Measurements from ENCODE around the gene LRRC4. TPM values are rescaled to one million over a fixed set of nuclear protein-coding genes. Genes with fewer than 3 reads are reported as not detected.

LRRC4 gene
- total RNA-seq, 1 experiment from 2014 or later = 0.26 TPM

DNA sequence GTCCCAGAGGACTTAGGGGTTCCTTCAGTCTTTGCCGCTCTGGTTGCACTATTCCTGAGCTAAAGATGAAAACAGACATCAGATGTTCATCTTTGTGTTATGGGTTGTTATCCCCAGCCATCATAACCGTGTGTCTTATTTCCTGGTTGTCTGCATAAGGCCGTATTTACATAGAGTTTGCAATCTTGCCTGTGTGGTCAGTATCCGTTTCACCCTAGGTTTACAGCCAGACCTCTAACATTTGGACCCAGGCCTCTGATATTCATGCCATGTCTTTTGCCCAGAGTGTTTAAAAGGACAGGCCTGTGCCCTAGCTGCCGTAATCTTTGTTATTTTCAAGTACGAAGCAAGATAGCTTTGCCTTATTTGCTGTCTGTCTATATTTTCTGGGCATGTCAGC is 26.6 kb downstream of the LRRC4 start:
- Histone ChIP-seq H3K4me1 (ENCODE audit: insufficient read depth, low read length) (no peaks in the 10 kb centered on the region), H3K9me3 (ENCODE audit: low read length) (no peaks in the 10 kb centered on the region), H3K9me2 (replicated peaks; ENCODE audit: low read length) (no peaks in the 10 kb centered on the region), H4K20me1 (ENCODE audit: low read length) (no peaks in the 10 kb centered on the region), H3K36me3 (ENCODE audit: low read depth, low read length) (no peaks in the 10 kb centered on the region; the same call in 1 of the 2 replicates), H3K4me2 (ENCODE audit: low read length) (no peak overlapping the region), H3F3A (ENCODE audit: low read length, unreplicated experiment) (no peaks in the 10 kb centered on the region), H2AFZ (ENCODE audit: low read length) (no peak overlapping the region), H3K27me3 (ENCODE audit: low read length) (no peaks in the 10 kb centered on the region), H3K79me2 (ENCODE audit: low read length) (no peaks in the 10 kb centered on the region), H3K27ac (ENCODE audit: low read length) (no peak overlapping the region), H3K4me3 (ENCODE audit: low read length) (no peak overlapping the region), H3K9ac (ENCODE audit: low read length) (no peak overlapping the region)
- intact Hi-C loops (cut with micrococcal nuclease) = no loop called here
- DNase-seq (no peak), ATAC-seq (no peak)
- ChIA-PET CTCF (no interaction called here), POLR2A (ENCODE audit: unreplicated experiment) (no interaction called here)
- BruUV-seq (replicated peaks) = no TSS peak
- TF ChIP-seq, protein P1, sequence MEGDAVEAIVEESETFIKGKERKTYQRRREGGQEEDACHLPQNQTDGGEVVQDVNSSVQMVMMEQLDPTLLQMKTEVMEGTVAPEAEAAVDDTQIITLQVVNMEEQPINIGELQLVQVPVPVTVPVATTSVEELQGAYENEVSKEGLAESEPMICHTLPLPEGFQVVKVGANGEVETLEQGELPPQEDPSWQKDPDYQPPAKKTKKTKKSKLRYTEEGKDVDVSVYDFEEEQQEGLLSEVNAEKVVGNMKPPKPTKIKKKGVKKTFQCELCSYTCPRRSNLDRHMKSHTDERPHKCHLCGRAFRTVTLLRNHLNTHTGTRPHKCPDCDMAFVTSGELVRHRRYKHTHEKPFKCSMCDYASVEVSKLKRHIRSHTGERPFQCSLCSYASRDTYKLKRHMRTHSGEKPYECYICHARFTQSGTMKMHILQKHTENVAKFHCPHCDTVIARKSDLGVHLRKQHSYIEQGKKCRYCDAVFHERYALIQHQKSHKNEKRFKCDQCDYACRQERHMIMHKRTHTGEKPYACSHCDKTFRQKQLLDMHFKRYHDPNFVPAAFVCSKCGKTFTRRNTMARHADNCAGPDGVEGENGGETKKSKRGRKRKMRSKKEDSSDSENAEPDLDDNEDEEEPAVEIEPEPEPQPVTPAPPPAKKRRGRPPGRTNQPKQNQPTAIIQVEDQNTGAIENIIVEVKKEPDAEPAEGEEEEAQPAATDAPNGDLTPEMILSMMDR (conservative IDR thresholded peaks at IDR 0.05; ENCODE audit: low read depth, low read length) = no peak
- TF ChIP-seq EZH2phosphoT487 (IDR thresholded peaks at IDR 0.05; ENCODE audit: borderline replicate concordance, low read length) = no peak

- no peak overlapping the region for H3K4me2 ChIP-seq (ENCODE audit: low read length)
- intact Hi-C loops (cut with micrococcal nuclease) = no loop called here
- no peak overlapping the region for H2AFZ ChIP-seq (ENCODE audit: low read length)
- no peaks in the 10 kb centered on the region for H3K79me2 ChIP-seq (ENCODE audit: low read length)
- no peaks in the 10 kb centered on the region for H3K36me3 ChIP-seq (ENCODE audit: low read depth, low read length)
- no peaks in the 10 kb centered on the region for H4K20me1 ChIP-seq (ENCODE audit: low read length)
- H3K27me3 ChIP-seq (ENCODE audit: low read length) = no peaks in the 10 kb centered on the region
- ChIA-PET CTCF (no interaction called here), POLR2A (ENCODE audit: unreplicated experiment) (no interaction called here)
- no peak overlapping the region for H3K27ac ChIP-seq (ENCODE audit: low read length)
- no peaks in the 10 kb centered on the region for H3K4me1 ChIP-seq (ENCODE audit: insufficient read depth, low read length)
- H3K9ac ChIP-seq (ENCODE audit: low read length) = no peak overlapping the region
- no peak for DNase-seq
- H3K4me3 ChIP-seq (ENCODE audit: low read length) = no peak overlapping the region
- no peaks in the 10 kb centered on the region for H3K9me2 ChIP-seq (replicated peaks; ENCODE audit: low read length)
- ATAC-seq = no peak
- no TSS peak for BruUV-seq (replicated peaks)
- no peaks in the 10 kb centered on the region for H3K9me3 ChIP-seq (ENCODE audit: low read length)
- no peaks in the 10 kb centered on the region for H3F3A ChIP-seq (ENCODE audit: low read length, unreplicated experiment)
- TF ChIP-seq EZH2 (IDR thresholded peaks at IDR 0.05; ENCODE audit: low read length, unreplicated experiment) (no peak), EZH2phosphoT487 (IDR thresholded peaks at IDR 0.05; ENCODE audit: borderline replicate concordance, low read length) (no peak)
- TF ChIP-seq, protein P1 (conservative IDR thresholded peaks at IDR 0.05; ENCODE audit: low read depth, low read length) = no peak
These were observed 27.4 kb downstream of the LRRC4 start for GRCh38 chr7:128003787-128004186.

- H3K27me3 ChIP-seq (ENCODE audit: low read length) = no peaks in the 10 kb centered on the region
- H3K9me3 ChIP-seq (ENCODE audit: low read length) = no peaks in the 10 kb centered on the region
- no peaks in the 10 kb centered on the region for H4K20me1 ChIP-seq (ENCODE audit: low read length)
- H3K9me2 ChIP-seq (replicated peaks; ENCODE audit: low read length) = no peaks in the 10 kb centered on the region
- H3K9ac ChIP-seq (ENCODE audit: low read length) = no peak overlapping the region
- no peak overlapping the region for H3K4me3 ChIP-seq (ENCODE audit: low read length)
- ChIA-PET CTCF (no interaction called here), POLR2A (ENCODE audit: unreplicated experiment) (no interaction called here)
- H3K4me2 ChIP-seq (ENCODE audit: low read length) = no peak overlapping the region
- TF ChIP-seq EZH2 (IDR thresholded peaks at IDR 0.05; ENCODE audit: low read length, unreplicated experiment) (no peak), EZH2phosphoT487 (IDR thresholded peaks at IDR 0.05; ENCODE audit: borderline replicate concordance, low read length) (no peak)
- TF ChIP-seq, protein P1 (conservative IDR thresholded peaks at IDR 0.05; ENCODE audit: low read depth, low read length) = no peak
- no peaks in the 10 kb centered on the region for H3K79me2 ChIP-seq (ENCODE audit: low read length)
- DNase-seq = no peak
- H3F3A ChIP-seq (ENCODE audit: low read length, unreplicated experiment) = no peaks in the 10 kb centered on the region
- ATAC-seq = no peak
- no peaks in the 10 kb centered on the region for H3K36me3 ChIP-seq (ENCODE audit: low read depth, low read length)
- H3K27ac ChIP-seq (ENCODE audit: low read length) = no peak overlapping the region
- BruUV-seq (replicated peaks) = no TSS peak
- no peak overlapping the region for H2AFZ ChIP-seq (ENCODE audit: low read length)
- intact Hi-C loops (cut with micrococcal nuclease) = no loop called here
- H3K4me1 ChIP-seq (ENCODE audit: insufficient read depth, low read length) = no peaks in the 10 kb centered on the region
These were observed 28.1 kb downstream of the LRRC4 start for GRCh38 chr7:128003167-128003566.
